Measurements from ENCODE around the gene UACA. TPM values are rescaled to one million over a fixed set of nuclear protein-coding genes. Genes with fewer than 3 reads are reported as not detected.

Gene UACA
- total and polyA plus RNA-seq, 2 experiments from 2014 or later, result 64.0 to 135 TPM

GRCh38 chr15:70794596-70795310 lies 31.4 kb upstream of the UACA start:
- peak overlapping the region; percentile 80 for H3K9ac ChIP-seq
- H3K27me3 ChIP-seq (replicated peaks; ENCODE audit: insufficient read depth), result no peaks in the 10 kb centered on the region
- peak overlapping the region; percentile 95 for H3K27ac ChIP-seq
- H3K9me3 ChIP-seq (ENCODE audit: low read depth), result no peaks in the 10 kb centered on the region
- peak overlapping the region; percentile 39 for H3K4me3 ChIP-seq
- peak; percentile 63 for DNase-seq
- peak overlapping the region; percentile 62 for H3K4me2 ChIP-seq (ENCODE audit: unreplicated experiment)
- no peaks in the 10 kb centered on the region for H3K9me2 ChIP-seq (ENCODE audit: insufficient read depth)
- no peaks in the 10 kb centered on the region for H3K36me3 ChIP-seq (ENCODE audit: low read depth)
- H3F3A ChIP-seq (ENCODE audit: insufficient read depth), result peaks cover 50% of the 10 kb centered on the region
- peaks cover 60% of the 10 kb centered on the region for H3K4me1 ChIP-seq (ENCODE audit: insufficient read depth)
- no peaks in the 10 kb centered on the region for H4K20me1 ChIP-seq (ENCODE audit: insufficient read depth)
- TF ChIP-seq EZH2phosphoT487 (IDR thresholded peaks at IDR 0.05; ENCODE audit: insufficient read depth, low read depth), result no peak
- TF ChIP-seq EZH2 (IDR thresholded peaks at IDR 0.05; ENCODE audit: insufficient read depth, poor library complexity, severe bottlenecking), result no peak
- WGBS, 2 experiments (ENCODE audit: low coverage in 1 of 2, low lambda C conversion rate in 2 of 2, missing lambda C conversion rate in 2 of 2), result 51 to 53% methylated on average over 12 of the region's 12 CpGs
- in situ Hi-C loops (cut with MboI), result no loop called here
- no peaks in the 10 kb centered on the region for H3K79me2 ChIP-seq (ENCODE audit: insufficient read depth)
- H2AFZ ChIP-seq, result peak overlapping the region; percentile 69

GRCh38 chr15:70793694-70794093 lies 30.3 kb upstream of the UACA start:
- TF ChIP-seq EZH2 (IDR thresholded peaks at IDR 0.05; ENCODE audit: insufficient read depth, poor library complexity, severe bottlenecking) (no peak), EZH2phosphoT487 (IDR thresholded peaks at IDR 0.05; ENCODE audit: insufficient read depth, low read depth) (no peak)
- H2AFZ ChIP-seq, result no peak overlapping the region
- H3F3A ChIP-seq (ENCODE audit: insufficient read depth), result peaks cover 52% of the 10 kb centered on the region
- no peak overlapping the region for H3K27ac ChIP-seq
- H3K36me3 ChIP-seq (ENCODE audit: low read depth), result no peaks in the 10 kb centered on the region
- DNase-seq, result no peak
- no peaks in the 10 kb centered on the region for H3K9me2 ChIP-seq (ENCODE audit: insufficient read depth)
- H4K20me1 ChIP-seq (ENCODE audit: insufficient read depth), result no peaks in the 10 kb centered on the region
- no peaks in the 10 kb centered on the region for H3K9me3 ChIP-seq (ENCODE audit: low read depth)
- no peaks in the 10 kb centered on the region for H3K79me2 ChIP-seq (ENCODE audit: insufficient read depth)
- in situ Hi-C loops (cut with MboI), result no loop called here
- no peak overlapping the region for H3K4me3 ChIP-seq
- H3K27me3 ChIP-seq (replicated peaks; ENCODE audit: insufficient read depth), result no peaks in the 10 kb centered on the region
- WGBS, 2 experiments (ENCODE audit: low coverage in 1 of 2, low lambda C conversion rate in 2 of 2, missing lambda C conversion rate in 2 of 2), result 85 to 90% methylated on average over 6 of the region's 6 CpGs
- H3K9ac ChIP-seq, result no peak overlapping the region
- peaks cover 60% of the 10 kb centered on the region for H3K4me1 ChIP-seq (ENCODE audit: insufficient read depth)
- H3K4me2 ChIP-seq (ENCODE audit: unreplicated experiment), result no peak overlapping the region

GRCh38 chr15:70792171-70792573 lies 28.8 kb upstream of the UACA start:
- H3K4me3 ChIP-seq, result no peak overlapping the region

GRCh38 chr15:70791259-70791658 lies 27.9 kb upstream of the UACA start:
- whole genome bisulfite sequencing, 2 experiments (ENCODE audit: low coverage in 1 of 2, low lambda C conversion rate in 2 of 2, missing lambda C conversion rate in 2 of 2), result 99 to 100% methylated on average over 5 of the region's 5 CpGs
- Histone ChIP-seq H3K9me3 (ENCODE audit: low read depth) (no peaks in the 10 kb centered on the region), H3K27ac (peak overlapping the region; percentile 62; the same call in 1 of the 2 replicates), H3K4me2 (ENCODE audit: unreplicated experiment) (peak overlapping the region; percentile 70), H4K20me1 (ENCODE audit: insufficient read depth) (no peaks in the 10 kb centered on the region), H3K9ac (no peak overlapping the region), H3F3A (ENCODE audit: insufficient read depth) (peaks cover 61% of the 10 kb centered on the region), H3K79me2 (ENCODE audit: insufficient read depth) (no peaks in the 10 kb centered on the region), H3K36me3 (ENCODE audit: low read depth) (no peaks in the 10 kb centered on the region), H3K9me2 (ENCODE audit: insufficient read depth) (no peaks in the 10 kb centered on the region), H2AFZ (no peak overlapping the region), H3K27me3 (replicated peaks; ENCODE audit: insufficient read depth) (no peaks in the 10 kb centered on the region), H3K4me1 (ENCODE audit: insufficient read depth) (peaks cover 73% of the 10 kb centered on the region), H3K4me3 (no peak overlapping the region)
- DNase-seq, result no peak
- in situ Hi-C loops (cut with MboI), result no loop called here
- no peak for TF ChIP-seq EZH2 (IDR thresholded peaks at IDR 0.05; ENCODE audit: insufficient read depth, poor library complexity, severe bottlenecking)
- TF ChIP-seq EZH2phosphoT487 (IDR thresholded peaks at IDR 0.05; ENCODE audit: insufficient read depth, low read depth), result no peak

More at GRCh38 chr15:70792171-70792573, 28.8 kb upstream of the UACA start:
- Histone ChIP-seq H3K36me3 (ENCODE audit: low read depth) (no peaks in the 10 kb centered on the region), H4K20me1 (ENCODE audit: insufficient read depth) (no peaks in the 10 kb centered on the region), H3K9me2 (ENCODE audit: insufficient read depth) (no peaks in the 10 kb centered on the region), H3K9me3 (ENCODE audit: low read depth) (no peaks in the 10 kb centered on the region), H3K27ac (peak overlapping the region; percentile 62), H3K4me1 (ENCODE audit: insufficient read depth) (peaks cover 73% of the 10 kb centered on the region), H3F3A (ENCODE audit: insufficient read depth) (peaks cover 61% of the 10 kb centered on the region), H2AFZ (no peak overlapping the region), H3K9ac (no peak overlapping the region), H3K4me2 (ENCODE audit: unreplicated experiment) (peak overlapping the region; percentile 70), H3K79me2 (ENCODE audit: insufficient read depth) (no peaks in the 10 kb centered on the region), H3K27me3 (replicated peaks; ENCODE audit: insufficient read depth) (no peaks in the 10 kb centered on the region)
- peak; percentile 90 for DNase-seq
- in situ Hi-C loops (cut with MboI), result no loop called here
- no peak for TF ChIP-seq EZH2phosphoT487 (IDR thresholded peaks at IDR 0.05; ENCODE audit: insufficient read depth, low read depth)
- no peak for TF ChIP-seq EZH2 (IDR thresholded peaks at IDR 0.05; ENCODE audit: insufficient read depth, poor library complexity, severe bottlenecking)
- 4 to 6% methylated on average over 2 of the region's 2 CpGs for WGBS, 2 experiments (ENCODE audit: low coverage in 1 of 2, low lambda C conversion rate in 2 of 2, missing lambda C conversion rate in 2 of 2)

Data from GM23248 (cell line).